Liver (tissue), 9 donors: ENCODE results near the gene BET1. TPM values are rescaled to one million over a fixed set of nuclear protein-coding genes. Genes with fewer than 3 reads are reported as not detected.

Experiments used
- DNase-seq: peaks from one replicate; pipeline ENCODE4 v3.0.0-alpha.2; 2017; ENCODE audit warnings: low spot score
- H3K27ac ChIP-seq, 2 donors: one replicate each; pipeline ENCODE4 v1.7.0; 2013; ENCODE audit warnings: inconsistent platforms in 2 of 2, low read length in 2 of 2, control low read depth in 1 of 2, low read depth in 1 of 2, mild to moderate bottlenecking in 1 of 2
- H3K27me3 ChIP-seq, 4 donors: one replicate each; pipeline versions ENCODE4 v1.6.1 to v1.7.0; 2013; ENCODE audit warnings: low read length in 3 of 4, inconsistent platforms in 1 of 4, mild to moderate bottlenecking in 1 of 4, moderate library complexity in 1 of 4; ENCODE audit not compliant: control insufficient read depth in 4 of 4, insufficient read depth in 4 of 4
- H3K36me3 ChIP-seq, 4 donors: one replicate each; pipeline versions ENCODE4 v1.6.1 to v1.7.0; 2013; ENCODE audit warnings: low read length in 3 of 4, mild to moderate bottlenecking in 3 of 4, low read depth in 1 of 4, moderate library complexity in 1 of 4; ENCODE audit not compliant: control insufficient read depth in 4 of 4, insufficient read depth in 3 of 4
- H3K4me1 ChIP-seq, 4 donors: one replicate each; pipeline versions ENCODE4 v1.6.1 to v1.7.0; 2013; ENCODE audit warnings: low read length in 3 of 4, mild to moderate bottlenecking in 3 of 4, moderate library complexity in 1 of 4; ENCODE audit not compliant: control insufficient read depth in 4 of 4, insufficient read depth in 4 of 4
- H3K4me3 ChIP-seq, 3 donors: one replicate each; pipeline versions ENCODE4 v1.6.1 to v1.7.0; 2013; ENCODE audit warnings: low read length in 3 of 3, control low read depth in 1 of 3, low read depth in 1 of 3, mild to moderate bottlenecking in 1 of 3
- H3K9ac ChIP-seq, 2 donors: one replicate each; pipeline ENCODE4 v1.7.0; 2013; ENCODE audit warnings: low read length in 2 of 2, mild to moderate bottlenecking in 2 of 2, moderate library complexity in 2 of 2, control low read depth in 1 of 2, low read depth in 1 of 2
- H3K9me3 ChIP-seq, 4 donors: one replicate each; pipeline versions ENCODE4 v1.6.1 to v1.7.0; 2013; ENCODE audit warnings: low read length in 3 of 4; ENCODE audit not compliant: control insufficient read depth in 4 of 4
- EGR1 ChIP-seq, 2 donors: IDR thresholded peaks; 2 replicates each; pipeline ENCODE4 v1.6.1; 2016 to 2018; ENCODE audit warnings: antibody characterized with exemption in 2 of 2, low read depth in 2 of 2
- FOXA1 ChIP-seq: IDR thresholded peaks from 2 replicates; pipeline ENCODE4 v1.6.1; 2016; ENCODE audit warnings: antibody characterized with exemption
- FOXA2 ChIP-seq: IDR thresholded peaks from 2 replicates; pipeline ENCODE4 v1.6.1; 2016; ENCODE audit warnings: antibody characterized with exemption
- GABPA ChIP-seq, 2 donors: IDR thresholded peaks in 1 of 2; conservative IDR thresholded peaks in 1 of 2; 2 replicates each; pipeline ENCODE4 v1.6.1; 2016; ENCODE audit warnings: antibody characterized with exemption in 2 of 2, mild to moderate bottlenecking in 1 of 2, moderate library complexity in 1 of 2
- HNF4A ChIP-seq, 2 donors: conservative IDR thresholded peaks; 2 replicates each; pipeline ENCODE4 v1.6.1; 2016; ENCODE audit warnings: antibody characterized with exemption in 2 of 2, mild to moderate bottlenecking in 2 of 2
- HNF4G ChIP-seq: IDR thresholded peaks from 2 replicates; pipeline ENCODE4 v1.6.1; 2016; ENCODE audit warnings: antibody characterized with exemption
- NR2F2 ChIP-seq: IDR thresholded peaks from 2 replicates; pipeline ENCODE4 v1.6.1; 2016; ENCODE audit warnings: antibody characterized with exemption
- SP1 ChIP-seq: IDR thresholded peaks from 2 replicates; pipeline ENCODE4 v1.6.1; 2018; ENCODE audit warnings: antibody characterized with exemption, mild to moderate bottlenecking
- TAF1 ChIP-seq: conservative IDR thresholded peaks from 2 replicates; pipeline ENCODE4 v1.6.1; 2016; ENCODE audit warnings: antibody characterized with exemption, mild to moderate bottlenecking
- YY1 ChIP-seq: IDR thresholded peaks from 2 replicates; pipeline ENCODE4 v1.6.1; 2016; ENCODE audit warnings: antibody characterized with exemption, mild to moderate bottlenecking
- WGBS: extraction: QIAGEN DNeasy Blood & Tissue Kit; methylation state at CpG from one replicate; pipeline ENCODE4 v1.1.7; 2013; 5-methylcytosine and 5-hydroxymethylcytosine counted together
- polyA plus RNA-seq, 2 donors: library from polyadenylated mRNA; stranded (reverse) in 1 of 2; unstranded in 1 of 2; fragments of 200-250 nt in 1 of 2; fragments of >200 nt in 1 of 2; fragmentation: Nextera tagmentation in 1 of 2; extraction: Ambion mirVana in 1 of 2; gene quantifications; one replicate each; pipeline versions ENCODE4 v1.2.1 to v1.2.3, GENCODE V29; 2013 to 2015
- total RNA-seq, 2 donors: library from RNA; depleted of rRNA; stranded (reverse); fragments of >200 nt; gene quantifications; one replicate each; pipeline ENCODE4 v1.2.3, GENCODE V29; 2014
- TF ChIP-seq, protein P1 (sequence below): IDR thresholded peaks from 2 replicates; pipeline ENCODE4 v1.6.1; 2016; ENCODE audit warnings: antibody characterized with exemption, mild to moderate bottlenecking
- TF ChIP-seq, protein P2 (sequence below): IDR thresholded peaks from 2 replicates; pipeline ENCODE4 v1.6.1; 2016; ENCODE audit warnings: antibody characterized with exemption
- TF ChIP-seq, protein P3 (sequence below): IDR thresholded peaks from 2 replicates; pipeline ENCODE4 v1.6.1; 2016; ENCODE audit warnings: antibody characterized with exemption
- TF ChIP-seq, protein P4 (sequence below): IDR thresholded peaks from 2 replicates; pipeline ENCODE4 v1.6.1; 2016; ENCODE audit warnings: antibody characterized with exemption
- donor health status: healthy.
- donor health status: healthy.
- donor health status: healthy.
- donor health status: healthy.
- donor health status: healthy.

BET1 gene
- total and polyA plus RNA-seq, 4 donors, result 12.7 to 23.9 (median 16.2) TPM

DNA sequence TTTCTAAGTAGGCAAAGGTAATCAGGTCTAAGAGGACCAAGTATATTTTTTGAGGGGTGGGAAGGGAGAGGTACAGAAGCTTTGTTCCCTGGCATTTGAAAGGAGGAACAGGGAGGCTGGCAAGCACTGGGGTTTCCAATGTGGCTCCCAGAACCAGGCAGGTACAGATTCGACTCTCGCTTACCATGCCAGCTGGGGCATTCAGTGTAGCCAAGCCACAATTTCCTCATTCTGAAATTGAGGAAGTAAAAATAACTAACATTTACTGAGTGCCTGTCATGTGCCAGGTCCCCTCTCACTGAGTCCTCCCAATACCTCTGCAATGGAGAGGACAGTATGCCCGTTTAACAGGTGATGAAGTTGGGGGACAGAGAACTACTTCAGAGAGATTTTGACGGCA is 45.9 kb upstream of the BET1 start:
- peaks cover 0 to 3% (median 1%) of the 10 kb centered on the region in 4 donors for H3K27me3 ChIP-seq
- no peak overlapping the region for H3K9ac ChIP-seq
- no peak overlapping the region for H3K27ac ChIP-seq
- H3K36me3 ChIP-seq, result no peaks in the 10 kb centered on the region
- TF ChIP-seq HNF4A (conservative IDR thresholded peaks at IDR 0.05), result no peak
- no peak for TF ChIP-seq NR2F2
- no peak for TF ChIP-seq EGR1 (IDR thresholded peaks at IDR 0.05; ENCODE audit: low read depth in 2 of 2)
- no peak for TF ChIP-seq TAF1
- TF ChIP-seq, protein P1, sequence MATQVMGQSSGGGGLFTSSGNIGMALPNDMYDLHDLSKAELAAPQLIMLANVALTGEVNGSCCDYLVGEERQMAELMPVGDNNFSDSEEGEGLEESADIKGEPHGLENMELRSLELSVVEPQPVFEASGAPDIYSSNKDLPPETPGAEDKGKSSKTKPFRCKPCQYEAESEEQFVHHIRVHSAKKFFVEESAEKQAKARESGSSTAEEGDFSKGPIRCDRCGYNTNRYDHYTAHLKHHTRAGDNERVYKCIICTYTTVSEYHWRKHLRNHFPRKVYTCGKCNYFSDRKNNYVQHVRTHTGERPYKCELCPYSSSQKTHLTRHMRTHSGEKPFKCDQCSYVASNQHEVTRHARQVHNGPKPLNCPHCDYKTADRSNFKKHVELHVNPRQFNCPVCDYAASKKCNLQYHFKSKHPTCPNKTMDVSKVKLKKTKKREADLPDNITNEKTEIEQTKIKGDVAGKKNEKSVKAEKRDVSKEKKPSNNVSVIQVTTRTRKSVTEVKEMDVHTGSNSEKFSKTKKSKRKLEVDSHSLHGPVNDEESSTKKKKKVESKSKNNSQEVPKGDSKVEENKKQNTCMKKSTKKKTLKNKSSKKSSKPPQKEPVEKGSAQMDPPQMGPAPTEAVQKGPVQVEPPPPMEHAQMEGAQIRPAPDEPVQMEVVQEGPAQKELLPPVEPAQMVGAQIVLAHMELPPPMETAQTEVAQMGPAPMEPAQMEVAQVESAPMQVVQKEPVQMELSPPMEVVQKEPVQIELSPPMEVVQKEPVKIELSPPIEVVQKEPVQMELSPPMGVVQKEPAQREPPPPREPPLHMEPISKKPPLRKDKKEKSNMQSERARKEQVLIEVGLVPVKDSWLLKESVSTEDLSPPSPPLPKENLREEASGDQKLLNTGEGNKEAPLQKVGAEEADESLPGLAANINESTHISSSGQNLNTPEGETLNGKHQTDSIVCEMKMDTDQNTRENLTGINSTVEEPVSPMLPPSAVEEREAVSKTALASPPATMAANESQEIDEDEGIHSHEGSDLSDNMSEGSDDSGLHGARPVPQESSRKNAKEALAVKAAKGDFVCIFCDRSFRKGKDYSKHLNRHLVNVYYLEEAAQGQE, result no peak
- TF ChIP-seq FOXA2, result no peak
- TF ChIP-seq FOXA1, result no peak
- no peak for TF ChIP-seq HNF4G
- no peak for TF ChIP-seq GABPA (IDR thresholded peaks at IDR 0.05 in 1 of 2, conservative IDR thresholded peaks at IDR 0.05 in 1 of 2)
- TF ChIP-seq, protein P2, sequence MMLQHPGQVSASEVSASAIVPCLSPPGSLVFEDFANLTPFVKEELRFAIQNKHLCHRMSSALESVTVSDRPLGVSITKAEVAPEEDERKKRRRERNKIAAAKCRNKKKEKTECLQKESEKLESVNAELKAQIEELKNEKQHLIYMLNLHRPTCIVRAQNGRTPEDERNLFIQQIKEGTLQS, result no peak
- no peak for TF ChIP-seq SP1
- TF ChIP-seq, protein P3, sequence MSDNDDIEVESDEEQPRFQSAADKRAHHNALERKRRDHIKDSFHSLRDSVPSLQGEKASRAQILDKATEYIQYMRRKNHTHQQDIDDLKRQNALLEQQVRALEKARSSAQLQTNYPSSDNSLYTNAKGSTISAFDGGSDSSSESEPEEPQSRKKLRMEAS, result no peak
- no peak for TF ChIP-seq YY1
- H3K4me3 ChIP-seq, result no peak overlapping the region
- 62% methylated on average over 4 of the region's 4 CpGs for WGBS
- no peak for DNase-seq
- H3K9me3 ChIP-seq, result no peaks in the 10 kb centered on the region
- peaks cover 0 to 6% (median 2%) of the 10 kb centered on the region in 4 donors for H3K4me1 ChIP-seq

DNA sequence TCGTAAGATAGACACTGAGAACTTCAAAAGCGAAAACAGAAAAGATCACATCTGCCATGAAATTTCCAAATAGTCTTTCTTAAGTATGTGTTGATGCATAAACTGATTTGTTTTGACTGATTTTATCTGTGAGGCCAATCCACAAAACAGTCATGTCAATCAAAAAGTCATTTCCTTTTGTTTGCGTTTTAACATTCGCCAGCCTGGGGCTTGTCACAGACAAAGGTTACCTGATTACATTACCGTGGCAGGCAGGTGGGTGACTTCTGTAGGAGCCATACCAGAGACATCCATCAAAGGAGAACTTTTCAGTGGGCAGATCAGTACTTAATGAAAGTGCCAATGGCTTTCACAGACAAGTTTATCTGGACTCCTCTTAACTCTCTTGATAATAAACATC is 45.5 kb upstream of the BET1 start:
- no peak overlapping the region for H3K9ac ChIP-seq
- TF ChIP-seq, protein P4, sequence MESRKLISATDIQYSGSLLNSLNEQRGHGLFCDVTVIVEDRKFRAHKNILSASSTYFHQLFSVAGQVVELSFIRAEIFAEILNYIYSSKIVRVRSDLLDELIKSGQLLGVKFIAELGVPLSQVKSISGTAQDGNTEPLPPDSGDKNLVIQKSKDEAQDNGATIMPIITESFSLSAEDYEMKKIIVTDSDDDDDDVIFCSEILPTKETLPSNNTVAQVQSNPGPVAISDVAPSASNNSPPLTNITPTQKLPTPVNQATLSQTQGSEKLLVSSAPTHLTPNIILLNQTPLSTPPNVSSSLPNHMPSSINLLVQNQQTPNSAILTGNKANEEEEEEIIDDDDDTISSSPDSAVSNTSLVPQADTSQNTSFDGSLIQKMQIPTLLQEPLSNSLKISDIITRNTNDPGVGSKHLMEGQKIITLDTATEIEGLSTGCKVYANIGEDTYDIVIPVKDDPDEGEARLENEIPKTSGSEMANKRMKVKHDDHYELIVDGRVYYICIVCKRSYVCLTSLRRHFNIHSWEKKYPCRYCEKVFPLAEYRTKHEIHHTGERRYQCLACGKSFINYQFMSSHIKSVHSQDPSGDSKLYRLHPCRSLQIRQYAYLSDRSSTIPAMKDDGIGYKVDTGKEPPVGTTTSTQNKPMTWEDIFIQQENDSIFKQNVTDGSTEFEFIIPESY, result no peak
- TF ChIP-seq, protein P3, result no peak
- TF ChIP-seq YY1 (no peak), TAF1 (no peak), SP1 (no peak), FOXA2 (no peak)
- DNase-seq, result no peak
- no peak overlapping the region for H3K27ac ChIP-seq
- no peaks in the 10 kb centered on the region for H3K36me3 ChIP-seq
- peaks cover 0 to 6% (median 2%) of the 10 kb centered on the region in 4 donors for H3K4me1 ChIP-seq
- no peaks in the 10 kb centered on the region for H3K9me3 ChIP-seq
- H3K4me3 ChIP-seq, result no peak overlapping the region
- whole genome bisulfite sequencing, result 47% methylated on average over 5 of the region's 5 CpGs
- peaks cover 0 to 3% (median 1%) of the 10 kb centered on the region in 4 donors for H3K27me3 ChIP-seq
